Neural cell (in vitro differentiated cells): Measurements from ENCODE around the gene CAMLG. TPM values are rescaled to one million over a fixed set of nuclear protein-coding genes. Genes with fewer than 3 reads are reported as not detected.

Source experiments
- H2AFZ ChIP-seq: fragments of 200-600, 300-800 bp; sonication (generic), shearing (Covaris generic); 2 replicates; pipeline ENCODE4 v1.6.0; 2014; ENCODE audit warnings: low read depth, mild to moderate bottlenecking, antibody characterized with exemption, low read length, moderate library complexity
- H3F3A ChIP-seq: fragments of 200-600 bp; shearing (Covaris generic); 2 replicates; pipeline ENCODE4 v1.6.1; 2016; ENCODE audit warnings: mild to moderate bottlenecking, moderate library complexity, mixed read lengths, antibody characterized with exemption, low read length; ENCODE audit not compliant: insufficient read depth, poor library complexity, severe bottlenecking
- H3K27ac ChIP-seq: fragments of 200-600, 300-800 bp; sonication (generic), shearing (Covaris generic); 2 replicates; pipeline ENCODE4 v1.5.1; 2014; ENCODE audit warnings: mild to moderate bottlenecking, low read length, moderate library complexity
- H3K27me3 ChIP-seq: fragments of 300-800, 200-600 bp; sonication (generic), shearing (Covaris generic); 2 replicates; pipeline ENCODE4 v1.6.0; 2014; ENCODE audit warnings: mild to moderate bottlenecking, low read depth, low read length, moderate library complexity; ENCODE audit not compliant: insufficient read depth
- H3K36me3 ChIP-seq: fragments of 300-800, 200-600 bp; sonication (generic), shearing (Covaris generic); 2 replicates; pipeline ENCODE4 v1.5.1; 2014; ENCODE audit warnings: mild to moderate bottlenecking, antibody characterized with exemption, low read length, moderate library complexity; ENCODE audit not compliant: insufficient read depth
- H3K4me2 ChIP-seq: fragments of 300-800, 200-600 bp; sonication (generic), shearing (Covaris generic); 2 replicates; pipeline ENCODE4 v1.6.0; 2014; ENCODE audit warnings: mild to moderate bottlenecking, low read length
- H3K4me3 ChIP-seq: fragments of 300-800, 200-600 bp; sonication (generic), shearing (Covaris generic); 2 replicates; pipeline ENCODE4 v1.5.1; 2014; ENCODE audit warnings: mild to moderate bottlenecking, low read length, moderate library complexity
- H3K79me2 ChIP-seq: fragments of 200-600 bp; shearing (Covaris generic); replicated peaks from 2 replicates; pipeline ENCODE4 v1.6.0; 2014; ENCODE audit warnings: mild to moderate bottlenecking, low read length, moderate library complexity; ENCODE audit not compliant: insufficient read depth
- H3K9ac ChIP-seq: fragments of 300-800, 200-600 bp; sonication (generic), shearing (Covaris generic); 2 replicates; pipeline ENCODE4 v1.6.1; 2016; ENCODE audit warnings: mild to moderate bottlenecking, low read length, mixed read lengths
- H3K9me2 ChIP-seq: fragments of 200-600 bp; shearing (Covaris generic); 2 replicates; pipeline ENCODE4 v1.6.1; 2016; ENCODE audit warnings: mild to moderate bottlenecking, low read length, mixed read lengths; ENCODE audit not compliant: insufficient read depth
- H3K9me3 ChIP-seq: fragments of 200-600, 300-800 bp; sonication (generic), shearing (Covaris generic); 2 replicates; pipeline ENCODE4 v1.6.1; 2016; ENCODE audit warnings: mild to moderate bottlenecking, mixed run types, low read length, moderate library complexity, mixed read lengths
- H4K20me1 ChIP-seq: fragments of 200-600 bp; shearing (Covaris generic); 2 replicates; pipeline ENCODE4 v1.6.1; 2016; ENCODE audit warnings: mild to moderate bottlenecking, mixed run types; ENCODE audit not compliant: insufficient read depth
- CTCF ChIP-seq: fragments of 450-650 bp; IDR thresholded peaks from 2 replicates; pipeline ENCODE4 v1.5.1; 2014; ENCODE audit warnings: antibody characterized with exemption, mild to moderate bottlenecking, moderate library complexity; ENCODE audit not compliant: poor library complexity, severe bottlenecking
- EP300 ChIP-seq: fragments of 450-650 bp; conservative IDR thresholded peaks from 2 replicates; pipeline ENCODE4 v1.6.1; 2014; ENCODE audit warnings: antibody characterized with exemption, mild to moderate bottlenecking, moderate library complexity; ENCODE audit not compliant: poor library complexity, severe bottlenecking
- EZH2 ChIP-seq: fragments of 200-600, 300-800 bp; shearing (Covaris generic), sonication (generic); IDR thresholded peaks from 2 replicates; pipeline ENCODE4 v1.6.1; 2014; ENCODE audit warnings: antibody characterized with exemption, low read length, borderline replicate concordance, mild to moderate bottlenecking; ENCODE audit not compliant: insufficient read depth, poor library complexity, severe bottlenecking
- MXI1 ChIP-seq: fragments of 450-650 bp; conservative IDR thresholded peaks from 2 replicates; pipeline ENCODE4 v1.6.1; 2014; ENCODE audit warnings: antibody characterized with exemption, mild to moderate bottlenecking; ENCODE audit not compliant: poor library complexity, severe bottlenecking
- POLR2AphosphoS5 ChIP-seq: IDR thresholded peaks from 2 replicates; pipeline ENCODE4 v1.6.1; 2012
- RAD21 ChIP-seq: fragments of 450-650 bp; conservative IDR thresholded peaks from 2 replicates; pipeline ENCODE4 v1.6.1; 2014; ENCODE audit warnings: antibody characterized with exemption, mild to moderate bottlenecking, moderate library complexity
- REST ChIP-seq: IDR thresholded peaks from 2 replicates; pipeline ENCODE4 v1.6.1; 2012; ENCODE audit warnings: borderline replicate concordance
- SMC3 ChIP-seq: fragments of 450-650 bp; conservative IDR thresholded peaks from 2 replicates; pipeline ENCODE4 v1.6.1; 2014; ENCODE audit warnings: antibody characterized with exemption, mild to moderate bottlenecking, moderate library complexity; ENCODE audit not compliant: poor library complexity
- TAF1 ChIP-seq: IDR thresholded peaks from 2 replicates; pipeline ENCODE4 v1.6.1; 2012; ENCODE audit warnings: low read depth
- polyA plus RNA-seq: library from polyadenylated mRNA; depleted of rRNA; stranded (reverse); fragments of >200 nt; gene quantifications from 2 replicates; pipeline ENCODE4 v1.2.3, GENCODE V29; 2014

Gene CAMLG
- polyA plus RNA-seq, 1 donor from 2014 or later, result 104 TPM

GRCh38 chr5:134784946-134785620 lies 46.7 kb downstream of the CAMLG start:
- Histone ChIP-seq H3K79me2 (no peaks in the 10 kb centered on the region), H3K9ac (no peak overlapping the region), H3K4me3 (no peak overlapping the region), H3K27me3 (no peaks in the 10 kb centered on the region), H2AFZ (no peak overlapping the region), H3K9me2 (no peaks in the 10 kb centered on the region), H3K9me3 (no peaks in the 10 kb centered on the region), H4K20me1 (no peaks in the 10 kb centered on the region), H3F3A (no peaks in the 10 kb centered on the region), H3K27ac (no peak overlapping the region), H3K4me2 (no peak overlapping the region), H3K36me3 (peaks cover 5% of the 10 kb centered on the region)
- no peak for TF ChIP-seq POLR2AphosphoS5
- TF ChIP-seq MXI1, result no peak
- no peak for TF ChIP-seq SMC3
- TF ChIP-seq RAD21, result no peak
- no peak for TF ChIP-seq EZH2
- no peak for TF ChIP-seq REST
- TF ChIP-seq EP300, result no peak
- no peak for TF ChIP-seq TAF1
- no peak for TF ChIP-seq CTCF

DNA sequence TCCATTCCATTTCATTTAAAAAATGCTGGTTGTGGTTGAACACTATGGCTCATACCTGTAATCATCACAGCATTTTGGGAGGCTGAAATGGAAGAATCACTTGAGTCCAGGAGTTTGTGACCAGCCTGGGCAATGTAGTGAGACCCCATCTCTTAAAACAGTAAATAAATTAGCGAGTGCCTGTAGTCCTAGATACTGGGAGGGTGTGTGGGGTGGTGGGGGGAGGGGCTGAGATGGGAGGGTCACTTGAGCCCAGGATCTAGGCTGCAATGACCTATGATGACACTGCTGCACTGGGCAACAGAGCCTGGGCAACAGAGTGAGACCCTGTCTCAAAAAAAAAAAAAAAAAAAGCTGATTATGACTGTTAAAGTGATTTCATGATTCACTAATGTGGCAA lies 49.3 kb downstream of the CAMLG start:
- H4K20me1 ChIP-seq, result no peaks in the 10 kb centered on the region
- H3K9me2 ChIP-seq, result no peaks in the 10 kb centered on the region
- H3K4me2 ChIP-seq, result no peak overlapping the region
- no peaks in the 10 kb centered on the region for H3F3A ChIP-seq
- no peak overlapping the region for H3K9ac ChIP-seq
- no peak overlapping the region for H3K27ac ChIP-seq
- H3K9me3 ChIP-seq, result no peaks in the 10 kb centered on the region
- H3K79me2 ChIP-seq, result no peaks in the 10 kb centered on the region
- H3K27me3 ChIP-seq, result no peaks in the 10 kb centered on the region
- no peak overlapping the region for H2AFZ ChIP-seq
- no peak for TF ChIP-seq MXI1
- TF ChIP-seq EP300, result no peak
- no peak for TF ChIP-seq POLR2AphosphoS5
- TF ChIP-seq CTCF, result no peak
- no peak for TF ChIP-seq REST
- TF ChIP-seq EZH2, result no peak
- no peak for TF ChIP-seq RAD21
- TF ChIP-seq TAF1, result no peak
- no peak for TF ChIP-seq SMC3
- H3K4me3 ChIP-seq, result no peak overlapping the region
- H3K36me3 ChIP-seq, result peaks cover 7% of the 10 kb centered on the region
